Activated CD4-positive, CD25-positive, alpha-beta regulatory T cell treated with anti-CD3 and anti-CD28 coated beads, Interleukin-2, amount 50 U/mL, for 16 hours (primary cell): ENCODE measurements around the gene NPDC1.

Source experiments
- DNase-seq: peaks from one replicate; pipeline ENCODE4 v3.0.0-alpha.2; 2020; ENCODE audit warnings: low read depth, low spot score

The NPDC1 gene

GRCh38 chr9:136994180-136994887 lies 51.6 kb downstream of the NPDC1 start:
- no peak for DNase-seq

- no peak for DNase-seq
Measured at GRCh38 chr9:136992819-136993369, 53.1 kb downstream of the NPDC1 start.

GRCh38 chr9:136991993-136992818 lies 53.8 kb downstream of the NPDC1 start, which contains the start of gene PAXX:
TSS of gene PAXX (plus strand) at chr9:136992422. CDS start at chr9:136992444, 22 bp downstream.
- peak; percentile 83 for DNase-seq

GRCh38 chr9:136990242-136990911 lies 55.6 kb downstream of the NPDC1 start:
- DNase-seq, result no peak
